SK-N-SH treated with all-trans-retinoic acid at 6 μM for 48 hours (cell line): ENCODE measurements around the gene CAMSAP2.

Experiments used
- ATAC-seq: fragments of 200-7000 bp; cut with Tn5 transposase; 3 replicates; pipeline ENCODE4 v1.9.1; 2020; ENCODE audit warnings: mild to moderate bottlenecking, moderate library complexity
- ARNTL ChIP-seq: fragments of 450-650 bp; formaldehyde crosslinking; IDR thresholded peaks from 2 replicates; pipeline ENCODE4 v1.5.0; 2020; ENCODE audit warnings: low read depth, mild to moderate bottlenecking, moderate library complexity, borderline replicate concordance
- BACH2 ChIP-seq: fragments of 250-450 bp; sonication (Bioruptor Pico); IDR thresholded peaks from 2 replicates; pipeline ENCODE4 v1.9.0; 2021; ENCODE audit warnings: mild to moderate bottlenecking, borderline replicate concordance
- CREB5 ChIP-seq: fragments of 250-450 bp; sonication (Bioruptor Pico); IDR thresholded peaks from 2 replicates; pipeline ENCODE4 v1.5.1; 2020; ENCODE audit warnings: low read depth, mild to moderate bottlenecking, moderate library complexity
- CSDC2 ChIP-seq: fragments of 250-450 bp; sonication (Bioruptor Pico); IDR thresholded peaks from 2 replicates; pipeline ENCODE4 v1.5.0; 2020; ENCODE audit warnings: mild to moderate bottlenecking, moderate library complexity
- ESRRG ChIP-seq: fragments of 250-450 bp; sonication (Bioruptor Pico); IDR thresholded peaks from 2 replicates; pipeline ENCODE4 v1.6.1; 2021; ENCODE audit warnings: mild to moderate bottlenecking
- GLIS3 ChIP-seq: fragments of 250-450 bp; sonication (Bioruptor Pico); IDR thresholded peaks from 2 replicates; pipeline ENCODE4 v1.5.0; 2020; ENCODE audit warnings: mild to moderate bottlenecking, moderate library complexity
- ISL1 ChIP-seq: fragments of 250-450 bp; sonication (Bioruptor Pico); IDR thresholded peaks from 2 replicates; pipeline ENCODE4 v2.1.2; 2022; ENCODE audit warnings: mild to moderate bottlenecking, moderate library complexity
- OSR1 ChIP-seq: fragments of 250-450 bp; sonication (Bioruptor Pico); IDR thresholded peaks from 2 replicates; pipeline ENCODE4 v1.8.0; 2022; ENCODE audit warnings: moderate library complexity, mild to moderate bottlenecking, inconsistent platforms
- PATZ1 ChIP-seq: fragments of 250-450 bp; sonication (Bioruptor Pico); IDR thresholded peaks from 2 replicates; pipeline ENCODE4 v1.8.0; 2020; ENCODE audit warnings: mild to moderate bottlenecking, moderate library complexity, borderline replicate concordance
- PPARA ChIP-seq: fragments of 250-450 bp; sonication (Bioruptor Pico); IDR thresholded peaks from 2 replicates; pipeline ENCODE4 v1.5.0; 2020; ENCODE audit warnings: mild to moderate bottlenecking, borderline replicate concordance
- RARB ChIP-seq: fragments of 250-450 bp; sonication (Bioruptor Pico); IDR thresholded peaks from 2 replicates; pipeline ENCODE4 v1.8.0; 2021; ENCODE audit warnings: mild to moderate bottlenecking, moderate library complexity
- SNAI2 ChIP-seq: fragments of 250-450 bp; sonication (Bioruptor Pico); IDR thresholded peaks from 2 replicates; pipeline ENCODE4 v1.5.0; 2020; ENCODE audit warnings: mild to moderate bottlenecking, moderate library complexity
- TCF4 ChIP-seq: fragments of 250-450 bp; sonication (Bioruptor Pico); IDR thresholded peaks from 2 replicates; pipeline ENCODE4 v1.8.0; 2021; ENCODE audit warnings: mild to moderate bottlenecking, moderate library complexity, borderline replicate concordance
- TOX ChIP-seq: fragments of 250-450 bp; sonication (Bioruptor Pico); IDR thresholded peaks from 2 replicates; pipeline ENCODE4 v1.8.0; 2021; ENCODE audit warnings: mild to moderate bottlenecking, moderate library complexity, borderline replicate concordance
- ZC3H10 ChIP-seq: fragments of 250-450 bp; sonication (Bioruptor Pico); IDR thresholded peaks from 2 replicates; pipeline ENCODE4 v1.5.1; 2021; ENCODE audit warnings: mild to moderate bottlenecking, moderate library complexity
- ZFP3 ChIP-seq: fragments of 250-450 bp; sonication (Bioruptor Pico); IDR thresholded peaks from 2 replicates; pipeline ENCODE4 v1.5.0; 2020; ENCODE audit warnings: mild to moderate bottlenecking, moderate library complexity
- ZFP30 ChIP-seq: fragments of 450-650 bp; formaldehyde crosslinking; IDR thresholded peaks from 2 replicates; pipeline ENCODE4 v1.5.0; 2022; ENCODE audit warnings: mild to moderate bottlenecking, moderate library complexity
- ZNF565 ChIP-seq: fragments of 450-650 bp; formaldehyde crosslinking; conservative IDR thresholded peaks from 2 replicates; pipeline ENCODE4 v1.5.0; 2020; ENCODE audit warnings: low read depth, mild to moderate bottlenecking, moderate library complexity
- ZNF70 ChIP-seq: fragments of 450-650 bp; formaldehyde crosslinking; IDR thresholded peaks from 2 replicates; pipeline ENCODE4 v1.5.0; 2020; ENCODE audit warnings: mild to moderate bottlenecking, moderate library complexity
- ZNF8 ChIP-seq: fragments of 450-650 bp; formaldehyde crosslinking; IDR thresholded peaks from 2 replicates; pipeline ENCODE4 v1.5.0; 2020; ENCODE audit warnings: mild to moderate bottlenecking, moderate library complexity
- TF ChIP-seq, protein P1 (sequence below): fragments of 250-450 bp; sonication (Bioruptor Pico); IDR thresholded peaks from 2 replicates; pipeline ENCODE4 v1.5.1; 2021; ENCODE audit warnings: mild to moderate bottlenecking, moderate library complexity

CAMSAP2 gene

DNA sequence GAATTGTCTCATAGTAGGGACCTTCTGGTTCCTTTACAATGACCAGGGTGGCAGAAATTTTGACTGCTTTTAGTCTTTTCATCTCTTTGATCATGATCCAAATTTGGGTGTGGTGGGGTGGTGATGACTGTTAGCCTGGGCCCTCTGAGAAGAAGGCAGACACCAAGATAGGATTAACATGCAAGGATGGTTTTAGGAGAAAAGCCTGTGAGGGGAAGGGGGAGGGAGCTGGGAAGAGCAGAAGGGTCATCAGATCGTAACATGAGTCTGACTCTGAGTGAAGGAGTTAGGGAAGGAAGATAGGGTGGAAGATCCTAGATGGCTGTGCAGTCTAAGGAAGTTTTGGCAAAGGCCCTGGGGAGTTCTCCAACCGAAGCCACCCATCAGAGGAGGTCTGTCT lies 28.5 kb upstream of the CAMSAP2 start:
- TF ChIP-seq ZNF8 (CRISPR knock-in tag) (no peak), SNAI2 (CRISPR knock-in tag) (no peak), CSDC2 (CRISPR knock-in tag) (no peak), OSR1 (CRISPR knock-in tag) (no peak), ISL1 (no peak), PATZ1 (no peak), CREB5 (CRISPR knock-in tag) (no peak), ZNF70 (CRISPR knock-in tag) (no peak), TCF4 (CRISPR knock-in tag) (no peak), TOX (CRISPR knock-in tag) (no peak), RARB (no peak), ARNTL (no peak), BACH2 (CRISPR knock-in tag) (no peak), ZFP3 (no peak)
- no peak for ATAC-seq

DNA sequence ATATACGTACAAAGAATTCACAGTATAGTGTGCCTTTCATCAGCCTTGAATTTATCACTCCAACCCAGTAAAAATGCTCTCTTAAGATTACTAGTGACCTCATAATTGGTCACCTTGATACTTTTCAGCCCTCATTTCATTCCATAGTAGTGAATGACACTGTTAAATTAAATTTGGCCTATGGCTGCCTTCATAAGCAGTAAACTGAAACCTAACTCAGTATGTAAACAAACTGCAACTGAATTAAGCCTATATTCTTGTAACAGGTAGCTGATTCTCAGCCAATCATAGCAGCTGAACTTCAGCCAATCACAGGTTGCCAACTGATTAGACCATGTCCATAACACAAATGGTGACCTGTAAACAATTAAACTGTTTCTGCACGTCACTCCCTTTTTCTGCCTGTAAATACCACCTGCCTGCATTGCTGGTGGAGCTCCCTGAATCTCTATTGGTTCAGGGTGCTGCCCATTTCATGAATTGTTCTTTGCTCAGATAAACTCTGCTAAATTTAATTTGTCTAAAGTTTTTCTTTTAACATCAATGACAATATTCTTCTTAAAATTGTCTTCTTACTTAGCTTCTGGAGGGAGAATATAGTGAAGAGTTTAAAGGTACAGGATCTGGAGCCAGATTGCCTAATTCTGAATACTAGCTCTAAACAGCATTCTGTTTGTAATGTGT lies 24.0 kb upstream of the CAMSAP2 start:
- no peak for TF ChIP-seq PPARA (CRISPR knock-in tag)
- TF ChIP-seq, all 23 proteins: peak for 0
- ATAC-seq = no peak

DNA sequence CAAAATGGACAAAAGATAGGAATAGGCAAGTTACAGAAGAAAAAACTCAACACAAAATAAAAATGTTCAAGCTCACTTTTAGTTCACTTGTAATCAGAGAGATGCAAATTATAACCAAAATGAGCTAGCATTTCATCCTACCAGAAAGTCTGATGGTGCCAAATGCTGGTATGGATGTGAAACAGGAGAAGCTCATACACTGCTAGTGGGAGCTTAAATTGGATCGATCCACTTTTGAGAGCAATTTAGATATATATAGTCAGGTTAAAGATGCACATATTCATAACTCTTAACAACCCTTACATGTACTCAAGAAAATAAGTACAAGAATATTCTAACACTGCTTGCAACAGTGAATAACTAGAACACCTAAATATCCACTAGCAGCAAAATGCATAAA lies 18.5 kb upstream of the CAMSAP2 start:
- ATAC-seq = no peak
- TF ChIP-seq RARB (no peak), PPARA (CRISPR knock-in tag) (no peak), OSR1 (CRISPR knock-in tag) (no peak), SNAI2 (CRISPR knock-in tag) (no peak), CREB5 (CRISPR knock-in tag) (no peak), ESRRG (no peak), ZNF8 (CRISPR knock-in tag) (no peak), ZNF565 (CRISPR knock-in tag) (no peak), BACH2 (CRISPR knock-in tag) (no peak), TCF4 (CRISPR knock-in tag) (no peak), TOX (CRISPR knock-in tag) (no peak), ARNTL (no peak), GLIS3 (CRISPR knock-in tag) (no peak), ZFP30 (CRISPR knock-in tag) (no peak), CSDC2 (CRISPR knock-in tag) (no peak), ZFP3 (no peak)
- TF ChIP-seq, protein P1, sequence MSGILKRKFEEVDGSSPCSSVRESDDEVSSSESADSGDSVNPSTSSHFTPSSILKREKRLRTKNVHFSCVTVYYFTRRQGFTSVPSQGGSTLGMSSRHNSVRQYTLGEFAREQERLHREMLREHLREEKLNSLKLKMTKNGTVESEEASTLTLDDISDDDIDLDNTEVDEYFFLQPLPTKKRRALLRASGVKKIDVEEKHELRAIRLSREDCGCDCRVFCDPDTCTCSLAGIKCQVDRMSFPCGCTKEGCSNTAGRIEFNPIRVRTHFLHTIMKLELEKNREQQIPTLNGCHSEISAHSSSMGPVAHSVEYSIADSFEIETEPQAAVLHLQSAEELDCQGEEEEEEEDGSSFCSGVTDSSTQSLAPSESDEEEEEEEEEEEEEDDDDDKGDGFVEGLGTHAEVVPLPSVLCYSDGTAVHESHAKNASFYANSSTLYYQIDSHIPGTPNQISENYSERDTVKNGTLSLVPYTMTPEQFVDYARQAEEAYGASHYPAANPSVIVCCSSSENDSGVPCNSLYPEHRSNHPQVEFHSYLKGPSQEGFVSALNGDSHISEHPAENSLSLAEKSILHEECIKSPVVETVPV (CRISPR knock-in tag) = no peak

DNA sequence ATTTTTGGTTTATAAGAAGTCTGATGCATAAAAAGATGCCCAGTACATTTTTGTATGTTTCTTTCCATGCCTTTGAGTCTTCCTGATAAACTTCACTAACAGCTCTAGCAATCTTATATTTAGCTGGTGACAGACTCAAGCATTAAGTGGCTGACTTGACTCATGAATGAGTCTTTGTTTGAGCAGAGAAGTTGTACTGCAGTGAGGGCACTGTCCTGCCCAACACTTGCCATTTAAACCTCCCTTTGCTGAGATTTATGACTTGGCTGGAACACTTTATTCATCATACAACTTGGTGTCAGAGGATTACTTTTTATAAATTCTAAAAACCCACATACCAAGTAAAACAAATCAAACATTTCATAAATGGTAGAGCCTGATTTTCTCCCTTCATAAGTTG lies 14.6 kb upstream of the CAMSAP2 start:
- ATAC-seq = peak; percentile 63
- no peak for TF ChIP-seq ZNF565 (CRISPR knock-in tag)
- TF ChIP-seq, protein P1 (CRISPR knock-in tag) = no peak
- TF ChIP-seq ZC3H10 (CRISPR knock-in tag) = 0 out of 2 replicates have a peak, but pooled peaks have one; percentile 54
- TF ChIP-seq OSR1 (CRISPR knock-in tag) = 0 out of 2 replicates have a peak, but pooled peaks have one; percentile 43
- TF ChIP-seq, all 23 proteins: peak for 2
